Measurements from ENCODE around the gene TPST2.
A peak's percentile ranks its signal among the peaks of the same experiment; 100 is the strongest.

Gene TPST2

GRCh38 chr22:26556904-26557303 lies 33.0 kb downstream of the TPST2 start:
- Histone ChIP-seq H3K9me3 (ENCODE audit: control insufficient read depth, insufficient read depth, low read length) (no peaks in the 10 kb centered on the region), H3K36me3 (ENCODE audit: control insufficient read depth, insufficient read depth, low read length) (no peaks in the 10 kb centered on the region), H3K27ac (ENCODE audit: low read length) (no peak overlapping the region), H3K4me1 (ENCODE audit: control insufficient read depth, insufficient read depth, low read length) (peaks cover 11% of the 10 kb centered on the region), H3K27me3 (ENCODE audit: control insufficient read depth, insufficient read depth, low read length) (no peaks in the 10 kb centered on the region), H3K4me3 (ENCODE audit: low read length) (no peak overlapping the region)
- WGBS (ENCODE audit: insufficient coverage, insufficient read length): no CpG with 5 or more reads among the region's 5 CpGs
- no peak for DNase-seq (ENCODE audit: low read depth, low spot score)

GRCh38 chr22:26555478-26555877 lies 34.5 kb downstream of the TPST2 start:
- Histone ChIP-seq H3K36me3 (ENCODE audit: control insufficient read depth, insufficient read depth, low read length) (no peaks in the 10 kb centered on the region), H3K4me1 (ENCODE audit: control insufficient read depth, insufficient read depth, low read length) (peaks cover 12% of the 10 kb centered on the region), H3K27ac (ENCODE audit: low read length) (no peak overlapping the region), H3K9me3 (ENCODE audit: control insufficient read depth, insufficient read depth, low read length) (no peaks in the 10 kb centered on the region), H3K4me3 (ENCODE audit: low read length) (no peak overlapping the region), H3K27me3 (ENCODE audit: control insufficient read depth, insufficient read depth, low read length) (no peaks in the 10 kb centered on the region)
- no peak for DNase-seq (ENCODE audit: low read depth, low spot score)
- WGBS (ENCODE audit: insufficient coverage, insufficient read length): no CpG with 5 or more reads among the region's 11 CpGs

GRCh38 chr22:26554956-26555355 lies 35.0 kb downstream of the TPST2 start:
- no CpG with 5 or more reads among the region's 6 CpGs for WGBS (ENCODE audit: insufficient coverage, insufficient read length)
- DNase-seq (ENCODE audit: low read depth, low spot score): peak; percentile 41
- no peak overlapping the region for H3K4me3 ChIP-seq (ENCODE audit: low read length)

GRCh38 chr22:26553056-26553752 lies 36.7 kb downstream of the TPST2 start:
- no peak overlapping the region for H3K4me3 ChIP-seq (ENCODE audit: low read length)
- no CpG with 5 or more reads among the region's 7 CpGs for WGBS (ENCODE audit: insufficient coverage, insufficient read length)
- no peaks in the 10 kb centered on the region for H3K9me3 ChIP-seq (ENCODE audit: control insufficient read depth, insufficient read depth, low read length)
- DNase-seq (ENCODE audit: low read depth, low spot score): no peak
- H3K36me3 ChIP-seq (ENCODE audit: control insufficient read depth, insufficient read depth, low read length): no peaks in the 10 kb centered on the region
- H3K27ac ChIP-seq (ENCODE audit: low read length): no peak overlapping the region
- no peaks in the 10 kb centered on the region for H3K27me3 ChIP-seq (ENCODE audit: control insufficient read depth, insufficient read depth, low read length)
- peaks cover 13% of the 10 kb centered on the region for H3K4me1 ChIP-seq (ENCODE audit: control insufficient read depth, insufficient read depth, low read length)

More at GRCh38 chr22:26554956-26555355, 35.0 kb downstream of the TPST2 start:
- H3K9me3 ChIP-seq (ENCODE audit: control insufficient read depth, insufficient read depth, low read length): no peaks in the 10 kb centered on the region
- peaks cover 13% of the 10 kb centered on the region for H3K4me1 ChIP-seq (ENCODE audit: control insufficient read depth, insufficient read depth, low read length)
- H3K27ac ChIP-seq (ENCODE audit: low read length): no peak overlapping the region
- no peaks in the 10 kb centered on the region for H3K27me3 ChIP-seq (ENCODE audit: control insufficient read depth, insufficient read depth, low read length)
- H3K36me3 ChIP-seq (ENCODE audit: control insufficient read depth, insufficient read depth, low read length): no peaks in the 10 kb centered on the region

- no peak for DNase-seq (ENCODE audit: low read depth, low spot score)
- peaks cover 13% of the 10 kb centered on the region for H3K4me1 ChIP-seq (ENCODE audit: control insufficient read depth, insufficient read depth, low read length)
- no peak overlapping the region for H3K27ac ChIP-seq (ENCODE audit: low read length)
- H3K36me3 ChIP-seq (ENCODE audit: control insufficient read depth, insufficient read depth, low read length): no peaks in the 10 kb centered on the region
- no peaks in the 10 kb centered on the region for H3K27me3 ChIP-seq (ENCODE audit: control insufficient read depth, insufficient read depth, low read length)
- H3K4me3 ChIP-seq (ENCODE audit: low read length): no peak overlapping the region
- no CpG with 5 or more reads among the region's 10 CpGs for WGBS (ENCODE audit: insufficient coverage, insufficient read length)
- H3K9me3 ChIP-seq (ENCODE audit: control insufficient read depth, insufficient read depth, low read length): no peaks in the 10 kb centered on the region
These were observed 37.5 kb downstream of the TPST2 start for GRCh38 chr22:26552466-26552865.

GRCh38 chr22:26551568-26551967 lies 38.4 kb downstream of the TPST2 start:
- Histone ChIP-seq H3K36me3 (ENCODE audit: control insufficient read depth, insufficient read depth, low read length) (no peaks in the 10 kb centered on the region), H3K27ac (ENCODE audit: low read length) (no peak overlapping the region), H3K4me3 (ENCODE audit: low read length) (no peak overlapping the region), H3K9me3 (ENCODE audit: control insufficient read depth, insufficient read depth, low read length) (no peaks in the 10 kb centered on the region), H3K4me1 (ENCODE audit: control insufficient read depth, insufficient read depth, low read length) (peaks cover 13% of the 10 kb centered on the region), H3K27me3 (ENCODE audit: control insufficient read depth, insufficient read depth, low read length) (no peaks in the 10 kb centered on the region)
- no peak for DNase-seq (ENCODE audit: low read depth, low spot score)
- no CpG with 5 or more reads among the region's 2 CpGs for WGBS (ENCODE audit: insufficient coverage, insufficient read length)

- H3K36me3 ChIP-seq (ENCODE audit: control insufficient read depth, insufficient read depth, low read length): no peaks in the 10 kb centered on the region
- H3K4me3 ChIP-seq (ENCODE audit: low read length): no peak overlapping the region
- H3K4me1 ChIP-seq (ENCODE audit: control insufficient read depth, insufficient read depth, low read length): peaks cover 12% of the 10 kb centered on the region
- no peak for DNase-seq (ENCODE audit: low read depth, low spot score)
- H3K9me3 ChIP-seq (ENCODE audit: control insufficient read depth, insufficient read depth, low read length): no peaks in the 10 kb centered on the region
- H3K27me3 ChIP-seq (ENCODE audit: control insufficient read depth, insufficient read depth, low read length): no peaks in the 10 kb centered on the region
- WGBS (ENCODE audit: insufficient coverage, insufficient read length): no CpG with 5 or more reads among the region's 8 CpGs
- H3K27ac ChIP-seq (ENCODE audit: low read length): no peak overlapping the region
These were observed 39.4 kb downstream of the TPST2 start for GRCh38 chr22:26550498-26551033.

GRCh38 chr22:26549902-26550497 lies 39.9 kb downstream of the TPST2 start:
- Histone ChIP-seq H3K27ac (ENCODE audit: low read length) (no peak overlapping the region), H3K4me1 (ENCODE audit: control insufficient read depth, insufficient read depth, low read length) (peaks cover 6% of the 10 kb centered on the region), H3K9me3 (ENCODE audit: control insufficient read depth, insufficient read depth, low read length) (no peaks in the 10 kb centered on the region), H3K4me3 (ENCODE audit: low read length) (no peak overlapping the region), H3K27me3 (ENCODE audit: control insufficient read depth, insufficient read depth, low read length) (no peaks in the 10 kb centered on the region), H3K36me3 (ENCODE audit: control insufficient read depth, insufficient read depth, low read length) (no peaks in the 10 kb centered on the region)
- no peak for DNase-seq (ENCODE audit: low read depth, low spot score)
- WGBS (ENCODE audit: insufficient coverage, insufficient read length): no CpG with 5 or more reads among the region's 4 CpGs

- no peaks in the 10 kb centered on the region for H3K36me3 ChIP-seq (ENCODE audit: control insufficient read depth, insufficient read depth, low read length)
- H3K4me3 ChIP-seq (ENCODE audit: low read length): no peak overlapping the region
- DNase-seq (ENCODE audit: low read depth, low spot score): no peak
- H3K4me1 ChIP-seq (ENCODE audit: control insufficient read depth, insufficient read depth, low read length): peaks cover 2% of the 10 kb centered on the region; the same call in 1 of the 2 replicates
- no peaks in the 10 kb centered on the region for H3K27me3 ChIP-seq (ENCODE audit: control insufficient read depth, insufficient read depth, low read length)
- WGBS (ENCODE audit: insufficient coverage, insufficient read length): no CpG with 5 or more reads among the region's 6 CpGs
- H3K9me3 ChIP-seq (ENCODE audit: control insufficient read depth, insufficient read depth, low read length): no peaks in the 10 kb centered on the region
- H3K27ac ChIP-seq (ENCODE audit: low read length): no peak overlapping the region
These were observed 40.9 kb downstream of the TPST2 start for GRCh38 chr22:26548984-26549383.

- H3K36me3 ChIP-seq (ENCODE audit: control insufficient read depth, insufficient read depth, low read length): no peaks in the 10 kb centered on the region
- peaks cover 2% of the 10 kb centered on the region; the same call in 1 of the 2 replicates for H3K4me1 ChIP-seq (ENCODE audit: control insufficient read depth, insufficient read depth, low read length)
- WGBS (ENCODE audit: insufficient coverage, insufficient read length): no CpG with 5 or more reads among the region's 3 CpGs
- DNase-seq (ENCODE audit: low read depth, low spot score): no peak
- H3K9me3 ChIP-seq (ENCODE audit: control insufficient read depth, insufficient read depth, low read length): no peaks in the 10 kb centered on the region
- no peak overlapping the region for H3K27ac ChIP-seq (ENCODE audit: low read length)
- no peak overlapping the region for H3K4me3 ChIP-seq (ENCODE audit: low read length)
- H3K27me3 ChIP-seq (ENCODE audit: control insufficient read depth, insufficient read depth, low read length): no peaks in the 10 kb centered on the region
These were observed 41.6 kb downstream of the TPST2 start for GRCh38 chr22:26548303-26548702.
